ENCODE measurements around the gene MPDU1. TPM values are rescaled to one million over a fixed set of nuclear protein-coding genes. Genes with fewer than 3 reads are reported as not detected.

MPDU1 gene
- total RNA-seq (2022; extraction: Qiagen RNA extraction), result 117 to 135 TPM (median 121 TPM) in 5 replicates

DNA sequence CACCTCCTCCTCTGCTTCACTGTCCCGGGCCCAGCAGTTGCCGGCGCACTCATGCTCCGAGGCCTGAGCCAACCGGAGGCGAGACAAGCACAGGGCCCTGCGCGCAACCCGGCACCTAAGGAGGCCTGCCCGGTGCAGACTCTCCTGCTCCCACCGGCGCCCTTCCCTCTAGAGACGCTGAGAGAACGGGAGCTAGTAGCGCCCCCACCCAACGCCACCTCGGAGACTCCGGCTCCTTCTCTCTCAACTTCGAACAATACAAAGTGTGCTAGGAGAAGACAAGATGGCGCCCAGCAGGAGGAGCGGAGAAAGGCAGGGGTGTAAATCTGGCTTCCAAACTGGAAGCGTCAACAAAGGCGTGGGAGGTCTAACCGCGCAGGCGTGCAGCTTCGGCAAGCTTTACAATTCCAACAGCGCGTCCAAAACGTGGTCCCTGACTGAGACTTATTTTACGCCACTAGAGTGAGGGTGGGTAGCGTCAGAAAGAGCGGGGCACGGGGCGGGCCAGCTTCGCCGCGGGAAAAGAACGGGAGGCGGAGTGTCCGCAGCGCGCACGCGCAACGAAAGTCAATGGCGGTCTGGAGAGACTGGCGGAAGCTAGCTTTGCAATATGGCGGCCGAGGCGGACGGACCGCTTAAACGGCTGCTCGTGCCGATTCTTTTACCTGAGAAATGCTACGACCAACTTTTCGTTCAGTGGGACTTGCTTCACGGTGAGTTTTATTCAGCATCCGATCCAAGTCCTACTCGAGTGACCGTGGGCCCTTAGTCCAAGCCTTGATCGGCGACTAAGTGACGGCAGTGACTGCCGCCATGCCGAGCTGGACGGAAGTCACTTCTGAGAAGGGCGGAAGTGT is at the start of gene MPDU1:
MPDU1 (plus strand) TSS at position 600 of the 857 bp plus-strand sequence; CDS start at position 611, 11 bp downstream.

DNA sequence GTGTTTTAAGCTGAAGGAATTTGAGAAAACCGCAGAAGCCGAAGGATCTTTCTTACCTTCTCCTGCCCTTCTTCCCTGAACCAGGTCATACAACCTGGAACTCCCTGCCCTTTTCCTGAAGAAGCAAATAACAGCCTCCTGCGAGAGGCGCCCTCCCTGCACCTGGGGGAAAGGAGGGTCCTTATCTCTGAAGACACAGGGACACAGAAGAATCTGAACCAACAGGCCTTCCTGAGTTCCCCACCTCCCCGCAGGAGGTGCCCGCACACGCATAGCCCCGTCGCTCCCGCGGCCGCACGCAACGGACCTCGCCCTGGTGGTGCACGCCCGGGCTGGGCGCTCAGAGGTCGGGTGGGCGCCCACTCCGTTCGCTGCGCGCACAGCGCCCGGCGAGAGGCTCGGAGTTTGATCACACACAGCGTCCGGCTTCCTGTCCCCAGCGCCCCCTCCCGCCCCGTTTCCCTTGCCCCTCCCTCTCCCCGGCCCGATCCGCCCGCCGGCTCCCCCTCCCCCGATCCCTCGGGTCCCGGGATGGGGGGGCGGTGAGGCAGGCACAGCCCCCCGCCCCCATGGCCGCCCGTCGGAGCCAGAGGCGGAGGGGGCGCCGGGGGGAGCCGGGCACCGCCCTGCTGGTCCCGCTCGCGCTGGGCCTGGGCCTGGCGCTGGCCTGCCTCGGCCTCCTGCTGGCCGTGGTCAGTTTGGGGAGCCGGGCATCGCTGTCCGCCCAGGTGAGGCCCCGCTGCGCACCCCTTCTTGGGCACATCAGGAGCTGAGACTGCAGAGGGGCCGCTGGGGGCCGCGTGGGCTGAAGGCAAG is 34.9 kb upstream of the MPDU1 start, which contains the start of gene TNFSF12:
TNFSF12 (plus strand) TSS at position 474 of the 816 bp plus-strand sequence; CDS start at position 570, 96 bp downstream.

DNA sequence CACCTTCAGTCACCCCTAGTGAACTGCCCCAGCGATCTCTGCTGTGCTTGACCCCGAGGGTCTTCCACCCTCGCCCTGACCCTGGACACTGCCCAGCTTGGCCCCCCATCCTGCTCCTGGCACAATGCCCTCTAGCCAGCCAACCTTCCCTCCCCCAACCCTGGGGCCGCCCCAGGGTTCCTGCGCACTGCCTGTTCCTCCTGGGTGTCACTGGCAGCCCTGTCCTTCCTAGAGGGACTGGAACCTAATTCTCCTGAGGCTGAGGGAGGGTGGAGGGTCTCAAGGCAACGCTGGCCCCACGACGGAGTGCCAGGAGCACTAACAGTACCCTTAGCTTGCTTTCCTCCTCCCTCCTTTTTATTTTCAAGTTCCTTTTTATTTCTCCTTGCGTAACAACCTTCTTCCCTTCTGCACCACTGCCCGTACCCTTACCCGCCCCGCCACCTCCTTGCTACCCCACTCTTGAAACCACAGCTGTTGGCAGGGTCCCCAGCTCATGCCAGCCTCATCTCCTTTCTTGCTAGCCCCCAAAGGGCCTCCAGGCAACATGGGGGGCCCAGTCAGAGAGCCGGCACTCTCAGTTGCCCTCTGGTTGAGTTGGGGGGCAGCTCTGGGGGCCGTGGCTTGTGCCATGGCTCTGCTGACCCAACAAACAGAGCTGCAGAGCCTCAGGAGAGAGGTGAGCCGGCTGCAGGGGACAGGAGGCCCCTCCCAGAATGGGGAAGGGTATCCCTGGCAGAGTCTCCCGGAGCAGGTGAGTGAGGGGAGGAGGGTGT is 24.9 kb upstream of the MPDU1 start, which contains the start of gene TNFSF13:
TNFSF13 (plus strand) TSS at position 207 of the 776 bp plus-strand sequence; CDS start at position 497, 290 bp downstream.

DNA sequence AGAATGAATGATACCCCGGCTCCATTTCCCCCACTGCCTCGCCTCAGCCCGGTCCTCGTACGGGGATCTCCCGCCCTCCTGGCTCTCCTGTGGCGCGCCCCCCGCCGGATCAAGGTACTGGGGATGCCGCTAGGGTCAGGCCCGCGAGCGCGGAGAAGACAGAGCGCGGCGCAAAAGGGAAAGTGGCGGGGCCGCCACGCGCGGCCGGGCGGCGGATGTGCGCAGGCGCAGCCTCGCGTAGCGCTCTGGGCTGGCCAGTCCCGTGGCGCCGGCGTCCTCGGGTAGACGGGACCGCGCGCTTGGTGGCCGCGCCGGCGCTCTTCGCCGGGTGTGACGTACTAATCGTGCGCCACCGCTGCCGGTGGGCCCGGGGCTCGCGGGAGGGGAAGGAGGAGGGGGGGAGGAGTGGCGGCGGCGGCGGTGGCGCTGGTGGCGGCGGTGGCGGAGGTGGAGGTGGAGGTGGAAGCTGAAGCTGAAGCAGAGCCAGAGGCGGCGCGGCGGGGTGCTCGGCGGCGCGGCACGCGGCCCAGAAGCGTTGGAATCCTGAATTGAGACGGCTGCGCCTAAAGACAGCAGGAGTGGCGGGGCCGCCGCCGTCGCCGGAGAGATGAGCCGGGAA is 22.0 kb upstream of the MPDU1 start, which contains the start of gene SENP3:
SENP3 (plus strand) TSS at position 331 of the 619 bp plus-strand sequence. CDS start 1,158 bp downstream, outside the sequence.

DNA sequence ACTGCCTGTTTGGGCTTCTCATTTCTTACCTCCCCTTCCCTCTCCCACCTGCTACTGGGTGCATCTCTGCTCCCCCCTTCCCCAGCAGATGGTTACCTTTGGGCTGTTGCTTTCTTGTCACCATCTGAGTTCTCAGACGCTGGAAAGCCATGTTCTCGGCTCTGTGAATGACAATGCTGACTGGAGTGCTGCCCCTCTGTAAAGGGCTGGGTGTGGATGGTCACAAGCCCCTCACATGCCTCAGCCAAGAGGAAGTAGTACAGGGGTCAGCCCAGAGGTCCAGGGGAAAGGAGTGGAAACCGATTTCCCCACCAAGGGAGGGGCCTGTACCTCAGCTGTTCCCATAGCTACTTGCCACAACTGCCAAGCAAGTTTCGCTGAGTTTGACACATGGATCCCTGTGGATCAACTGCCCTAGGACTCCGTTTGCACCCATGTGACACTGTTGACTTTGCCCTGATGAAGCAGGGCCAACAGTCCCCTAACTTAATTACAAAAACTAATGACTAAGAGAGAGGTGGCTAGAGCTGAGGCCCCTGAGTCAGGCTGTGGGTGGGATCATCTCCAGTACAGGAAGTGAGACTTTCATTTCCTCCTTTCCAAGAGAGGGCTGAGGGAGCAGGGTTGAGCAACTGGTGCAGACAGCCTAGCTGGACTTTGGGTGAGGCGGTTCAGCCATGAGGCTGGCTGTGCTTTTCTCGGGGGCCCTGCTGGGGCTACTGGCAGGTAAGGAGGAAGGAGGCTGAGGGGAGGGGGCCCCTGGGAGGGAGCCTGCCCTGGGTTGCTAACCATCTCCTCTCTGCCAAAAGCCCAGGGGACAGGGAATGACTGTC is 4.4 kb upstream of the MPDU1 start, which contains the start of gene CD68:
CD68 (plus strand) TSS at position 638 of the 833 bp plus-strand sequence; CDS start at position 678, 40 bp downstream.

DNA sequence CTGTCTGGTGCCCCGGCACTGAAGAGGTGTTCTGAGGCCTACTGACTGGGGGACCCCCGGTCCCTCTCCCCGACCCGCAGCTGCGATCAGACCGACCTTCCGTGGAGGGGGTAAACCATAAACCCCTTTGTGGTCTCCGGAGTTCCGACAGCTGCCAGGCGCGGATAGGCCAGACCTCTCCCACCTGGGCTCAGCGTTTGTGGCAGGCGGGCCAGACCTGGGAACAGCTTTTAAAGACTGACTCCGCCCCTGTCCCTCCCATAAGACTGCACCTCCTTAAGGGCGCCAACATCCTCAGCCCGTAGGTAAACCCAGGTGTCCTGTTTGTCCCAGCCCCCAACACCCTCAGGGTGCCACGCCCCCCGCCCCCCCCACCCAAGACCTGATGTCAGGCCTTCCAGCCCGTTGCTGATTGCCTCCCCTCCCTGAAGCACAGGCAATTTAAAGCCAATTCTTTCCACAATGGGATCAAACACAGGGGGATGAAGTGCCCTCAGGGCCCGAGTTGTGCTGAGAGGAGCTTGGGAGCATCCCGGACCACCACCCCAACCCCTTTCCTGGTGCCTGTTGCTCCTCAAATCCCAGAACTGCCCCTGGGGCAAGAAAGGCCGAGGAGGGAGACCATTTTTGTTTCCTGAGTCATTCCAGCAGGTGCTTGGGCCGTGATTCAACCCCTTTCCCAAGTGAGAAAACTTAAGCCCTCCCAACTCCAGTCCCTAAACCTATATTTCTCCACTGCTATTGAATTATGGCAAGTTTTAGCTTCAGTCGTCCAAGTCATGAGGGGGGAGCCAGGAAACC is 6.4 kb downstream of the MPDU1 start, which contains the start of gene SOX15:
SOX15 (minus strand) TSS at position 204 of the 801 bp plus-strand sequence. CDS start 418 bp downstream, outside the sequence.

DNA sequence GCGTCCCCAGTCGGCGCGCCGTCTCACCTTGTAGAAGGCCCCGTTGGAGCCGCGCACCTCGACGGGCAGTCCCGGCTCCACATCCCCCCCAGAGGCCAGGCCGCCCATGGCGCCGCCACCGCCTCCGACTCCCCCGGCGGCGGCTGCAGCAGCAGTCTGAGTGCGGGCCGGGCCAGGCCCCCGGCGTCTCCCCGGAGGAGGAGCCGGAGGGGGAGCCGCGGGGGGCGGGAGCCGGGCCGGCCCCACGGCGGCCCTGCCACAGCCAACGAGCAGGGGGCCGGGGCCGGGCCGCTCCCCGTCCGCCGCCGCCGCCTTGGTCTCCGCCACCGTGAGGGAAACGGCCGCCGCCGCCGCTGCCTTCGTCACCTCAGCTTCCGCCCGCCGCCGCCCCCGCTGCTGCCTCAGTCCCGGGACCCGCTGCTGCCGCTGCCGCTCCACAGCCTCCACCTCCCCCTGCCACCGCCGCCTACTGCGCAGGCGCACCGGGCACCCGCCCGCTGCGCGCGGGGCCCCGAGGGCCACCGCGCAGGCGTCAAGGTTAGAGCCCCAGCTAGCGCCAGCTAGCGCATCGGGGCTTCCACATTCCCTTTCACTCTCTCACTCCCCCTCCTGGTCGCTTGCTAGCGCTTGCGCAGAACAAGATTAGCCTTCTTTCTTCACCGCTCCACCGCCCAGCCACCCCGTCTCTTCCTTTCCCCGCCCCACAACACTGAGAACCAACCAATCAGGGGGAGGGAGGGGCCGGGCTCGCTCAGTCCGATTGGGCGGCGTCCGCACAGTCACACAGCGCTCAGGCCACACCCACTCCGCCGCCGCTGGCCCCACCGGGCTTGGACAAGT is 31.0 kb downstream of the MPDU1 start, which contains the start of gene FXR2:
FXR2 (minus strand) TSS at position 473 of the 840 bp plus-strand sequence; CDS start at position 108, 365 bp downstream.

DNA sequence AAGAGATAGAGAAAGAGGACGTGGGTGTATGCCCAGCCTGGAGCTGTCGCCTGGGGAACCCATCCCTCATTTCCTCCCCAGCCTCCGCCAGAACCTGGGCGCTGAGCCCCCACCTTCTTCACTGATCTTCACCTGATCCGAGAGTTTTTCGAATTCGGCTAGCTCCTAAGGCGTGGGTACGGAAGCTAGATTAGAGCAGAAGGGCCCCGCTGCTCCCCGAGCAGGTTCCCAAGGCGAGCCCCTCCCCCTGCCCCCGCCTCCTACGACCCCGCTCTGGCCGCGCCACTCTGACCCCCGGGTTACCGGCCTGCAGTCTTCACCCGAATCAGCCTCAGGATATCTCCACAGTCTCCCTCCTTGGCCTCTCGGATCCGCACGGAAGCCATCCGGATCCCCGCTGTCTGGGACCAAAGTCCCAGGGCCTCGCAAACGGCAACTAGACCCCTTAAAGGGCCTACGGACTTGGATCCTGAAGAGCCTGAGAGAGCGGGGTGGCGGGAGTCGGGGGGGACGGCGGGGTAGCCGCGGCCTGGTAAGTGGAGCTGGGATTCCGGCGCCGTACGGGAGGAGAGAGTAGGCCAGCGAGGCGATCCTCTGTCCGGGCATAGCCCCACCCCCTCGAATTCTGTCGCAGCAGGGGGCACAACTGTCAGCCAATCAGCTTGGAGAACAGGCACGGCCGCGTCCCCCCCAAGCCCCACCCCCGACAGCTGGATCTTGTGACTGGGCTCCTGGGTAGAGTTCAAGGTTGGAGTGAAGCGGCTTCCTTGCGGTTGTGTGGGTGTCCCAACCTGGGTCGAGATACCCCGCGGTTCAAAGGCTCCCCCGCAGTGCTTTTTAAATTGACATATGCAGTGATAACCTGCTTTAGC is 43.8 kb downstream of the MPDU1 start, which contains the start of gene SAT2:
SAT2 (minus strand) TSS at position 572 of the 872 bp plus-strand sequence; CDS start at position 386, 186 bp downstream.

DNA sequence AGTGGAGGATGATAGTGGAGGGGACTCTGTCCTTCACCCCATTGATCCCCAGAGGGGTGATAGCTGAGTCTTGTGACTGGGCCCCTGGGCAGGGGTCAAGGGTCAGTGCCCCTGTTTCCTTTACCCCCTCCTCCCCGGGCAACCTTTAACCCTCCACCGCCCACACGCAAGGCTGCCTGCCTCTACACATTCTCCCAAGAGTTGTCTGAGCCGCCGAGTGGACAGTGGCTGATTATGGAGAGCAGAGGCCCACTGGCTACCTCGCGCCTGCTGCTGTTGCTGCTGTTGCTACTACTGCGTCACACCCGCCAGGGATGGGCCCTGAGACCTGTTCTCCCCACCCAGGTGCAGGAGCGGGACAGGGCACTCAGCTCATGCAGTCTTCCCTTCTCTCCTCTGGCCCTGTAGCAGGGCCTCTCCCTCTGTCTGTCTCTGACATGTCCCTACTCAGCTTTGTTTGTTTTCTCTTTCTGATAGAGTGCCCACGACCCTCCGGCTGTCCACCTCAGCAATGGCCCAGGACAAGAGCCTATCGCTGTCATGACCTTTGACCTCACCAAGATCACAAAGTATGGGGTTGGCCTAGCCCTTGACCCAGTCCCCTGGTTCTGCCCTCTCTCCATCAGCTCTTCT is 46.4 kb downstream of the MPDU1 start, which contains the start of gene SHBG:
SHBG (plus strand) TSS at position 197 of the 633 bp plus-strand sequence; CDS start at position 235, 38 bp downstream.

Other genes starting within 250 kb of the MPDU1 start
- 1.4 to 3.6 TPM (median 2.7 TPM) in 5 replicates for gene ACAP1, start 247.3 kb upstream of the MPDU1 start, total RNA-seq (2022; extraction: Qiagen RNA extraction)
- gene KCTD11, start 231.7 kb upstream of the MPDU1 start, total RNA-seq (2022; extraction: Qiagen RNA extraction), result 9.7 to 12.6 TPM (median 11.4 TPM) in 5 replicates
- gene TMEM95, start 228.7 kb upstream of the MPDU1 start, total RNA-seq (2022; extraction: Qiagen RNA extraction), result not detected in 5 replicates
- gene TNK1, start 202.8 kb upstream of the MPDU1 start, total RNA-seq (2022; extraction: Qiagen RNA extraction), result 1.1 to 1.5 TPM (median 1.3 TPM) in 5 replicates
- 36.7 to 50.6 TPM (median 41.6 TPM) in 5 replicates for gene PLSCR3, start 189.3 kb upstream of the MPDU1 start, total RNA-seq (2022; extraction: Qiagen RNA extraction)
- gene TMEM256, start 179.8 kb upstream of the MPDU1 start, total RNA-seq (2022; extraction: Qiagen RNA extraction), result 204 to 220 TPM (median 207 TPM) in 5 replicates
- 11.3 to 19.7 TPM (median 17.9 TPM) in 5 replicates for gene NLGN2, start 176.0 kb upstream of the MPDU1 start, total RNA-seq (2022; extraction: Qiagen RNA extraction)
- gene SPEM1, start 163.5 kb upstream of the MPDU1 start, total RNA-seq (2022; extraction: Qiagen RNA extraction), result 0.09 to 0.18 TPM (median 0.12 TPM) in 4 of 5 replicates, not detected in the other
- gene SPEM2, start 158.2 kb upstream of the MPDU1 start, total RNA-seq (2022; extraction: Qiagen RNA extraction), result 0.13 to 0.18 TPM in 2 of 5 replicates, not detected in the others
- gene SPEM3, start 155.0 kb upstream of the MPDU1 start, total RNA-seq (2022; extraction: Qiagen RNA extraction), result 0.02 to 0.05 TPM (median 0.04 TPM) in 3 of 5 replicates, not detected in the others
- 10.3 to 14.6 TPM (median 13.0 TPM) in 5 replicates for gene TMEM102, start 148.4 kb upstream of the MPDU1 start, total RNA-seq (2022; extraction: Qiagen RNA extraction)
- 1.1 to 1.3 TPM (median 1.1 TPM) in 5 replicates for gene FGF11, start 144.3 kb upstream of the MPDU1 start, total RNA-seq (2022; extraction: Qiagen RNA extraction)
- 6.9 to 11.8 TPM (median 9.0 TPM) in 5 replicates for gene CHRNB1, start 138.8 kb upstream of the MPDU1 start, total RNA-seq (2022; extraction: Qiagen RNA extraction)
- 20.6 to 29.5 TPM (median 27.8 TPM) in 5 replicates for gene ZBTB4, start 104.2 kb upstream of the MPDU1 start, total RNA-seq (2022; extraction: Qiagen RNA extraction)
- not detected in 5 replicates for gene SLC35G6, start 102.4 kb upstream of the MPDU1 start, total RNA-seq (2022; extraction: Qiagen RNA extraction)
- gene POLR2A, start 99.5 kb upstream of the MPDU1 start, total RNA-seq (2022; extraction: Qiagen RNA extraction), result 49.1 to 95.5 TPM (median 91.3 TPM) in 5 replicates
- gene TNFSF12, start 34.8 kb upstream of the MPDU1 start, total RNA-seq (2022; extraction: Qiagen RNA extraction), result 6.8 to 12.9 TPM (median 12.1 TPM) in 5 replicates
- gene TNFSF13, start 25.1 kb upstream of the MPDU1 start, total RNA-seq (2022; extraction: Qiagen RNA extraction), result 0.46 to 0.83 TPM (median 0.62 TPM) in 5 replicates
- 87.8 to 104 TPM (median 102 TPM) in 5 replicates for gene SENP3, start 21.9 kb upstream of the MPDU1 start, total RNA-seq (2022; extraction: Qiagen RNA extraction)
- 24.8 to 38.2 TPM (median 33.6 TPM) in 5 replicates for gene CD68, start 4.2 kb upstream of the MPDU1 start, total RNA-seq (2022; extraction: Qiagen RNA extraction)
- 0.16 to 0.27 TPM (median 0.20 TPM) in 5 replicates for gene SOX15, start 6.2 kb downstream of the MPDU1 start, total RNA-seq (2022; extraction: Qiagen RNA extraction)
- gene FXR2, start 31.0 kb downstream of the MPDU1 start, total RNA-seq (2022; extraction: Qiagen RNA extraction), result 45.4 to 60.2 TPM (median 59.3 TPM) in 5 replicates
- gene SAT2, start 44.0 kb downstream of the MPDU1 start, total RNA-seq (2022; extraction: Qiagen RNA extraction), result 61.1 to 73.5 TPM (median 62.9 TPM) in 5 replicates
- 0.27 to 0.56 TPM (median 0.43 TPM) in 5 replicates for gene SHBG, start 46.3 kb downstream of the MPDU1 start, total RNA-seq (2022; extraction: Qiagen RNA extraction)
- gene ATP1B2, start 67.1 kb downstream of the MPDU1 start, total RNA-seq (2022; extraction: Qiagen RNA extraction), result 0.08 to 0.46 TPM (median 0.39 TPM) in 5 replicates
- 38.7 to 51.6 TPM (median 47.4 TPM) in 5 replicates for gene TP53, start 103.6 kb downstream of the MPDU1 start, total RNA-seq (2022; extraction: Qiagen RNA extraction)
- 27.7 to 33.8 TPM (median 32.7 TPM) in 5 replicates for gene WRAP53, start 104.6 kb downstream of the MPDU1 start, total RNA-seq (2022; extraction: Qiagen RNA extraction)
- gene EFNB3, start 121.3 kb downstream of the MPDU1 start, total RNA-seq (2022; extraction: Qiagen RNA extraction), result 0.99 to 1.5 TPM (median 1.3 TPM) in 5 replicates
- gene DNAH2, start 133.9 kb downstream of the MPDU1 start, total RNA-seq (2022; extraction: Qiagen RNA extraction), result 0.02 to 0.06 TPM (median 0.03 TPM) in 5 replicates